Measurements from ENCODE around the gene PTPRZ1. TPM values are rescaled to one million over a fixed set of nuclear protein-coding genes. Genes with fewer than 3 reads are reported as not detected.

Gene PTPRZ1
- total RNA-seq, 1 experiment from 2014 or later, result 74.2 TPM

- Mint-ChIP-seq H3K27me3 (ENCODE audit: low read depth) (no peaks in the 10 kb centered on the region), H3K4me3 (no peak overlapping the region), H3K36me3 (ENCODE audit: insufficient read depth in 1 of 3, low read depth in 3 of 3) (0 out of 7 replicates have a peak, but pooled peaks cover 0 to 2% (median 0%) of the 10 kb centered on the region in 3 experiments), H3K27ac (peak overlapping the region in 2 of 3 experiments; percentile 58 to 80; a peak in 5 of 7 replicates), H3K4me1 (peaks cover 42 to 50% of the 10 kb centered on the region in 2 experiments), H3K9me3 (no peaks in the 10 kb centered on the region; a peak in 1 of 5 replicates)
- Histone ChIP-seq H3K56ac (ENCODE audit: insufficient read length, low read depth, low read length) (no peak overlapping the region), H2AK5ac (ENCODE audit: insufficient read length, low read length) (no peak overlapping the region), H4K8ac (replicated peaks; ENCODE audit: insufficient read length, low read depth, low read length) (no peak overlapping the region), H3K27ac (ENCODE audit: insufficient read length, low read depth, low read length) (peak overlapping the region; percentile 6), H2AFZ (ENCODE audit: low read length) (no peak overlapping the region), H3K18ac (ENCODE audit: insufficient read length, low read depth, low read length) (no peak overlapping the region), H3K79me1 (ENCODE audit: insufficient read depth, low read depth, low read length, poor library complexity, severe bottlenecking) (no peaks in the 10 kb centered on the region), H3K9me3 (ENCODE audit: control insufficient read depth, low read depth, low read length) (no peaks in the 10 kb centered on the region), H3T11ph (ENCODE audit: low read length) (no peak overlapping the region), H3K23me2 (ENCODE audit: insufficient read length, low read depth, low read length, poor library complexity, severe bottlenecking) (no peaks in the 10 kb centered on the region), H2BK120ac (ENCODE audit: low read depth, low read length, poor library complexity, severe bottlenecking) (no peak overlapping the region), H3K4ac (ENCODE audit: low read depth, low read length) (no peak overlapping the region), H3K4me2 (ENCODE audit: insufficient read depth, insufficient read length, low read length) (no peak overlapping the region), H4K20me1 (ENCODE audit: control insufficient read depth, insufficient read depth, insufficient read length) (no peaks in the 10 kb centered on the region), H3K9ac (ENCODE audit: extremely low read depth, insufficient read length, low read length) (no peak overlapping the region), H2BK20ac (ENCODE audit: low read depth, low read length, poor library complexity, severe bottlenecking) (no peak overlapping the region), H3K27me3 (ENCODE audit: insufficient read depth, low read length) (no peaks in the 10 kb centered on the region), H4K5ac (ENCODE audit: insufficient read length, low read depth, low read length) (no peak overlapping the region), H3K4me1 (ENCODE audit: insufficient read depth, low read length) (peaks cover 5% of the 10 kb centered on the region; the same call in 1 of the 2 replicates), H3K23ac (ENCODE audit: insufficient read length, low read depth, low read length) (no peak overlapping the region), H2BK5ac (ENCODE audit: insufficient read length, low read length) (no peak overlapping the region), H4K91ac (ENCODE audit: insufficient read length, low read depth, low read length) (no peak overlapping the region), H3K79me2 (ENCODE audit: insufficient read depth, low read length) (peaks cover 3% of the 10 kb centered on the region; the same call in 1 of the 2 replicates), H2BK12ac (ENCODE audit: insufficient read length, low read depth, low read length) (no peak overlapping the region), H3K14ac (ENCODE audit: insufficient read depth, low read length) (no peak overlapping the region), H2BK15ac (ENCODE audit: low read depth, low read length) (no peak overlapping the region)
- no CpG with 5 or more reads among the region's 6 CpGs for WGBS (ENCODE audit: extremely low coverage, insufficient read length, low lambda C conversion rate)
- TF ChIP-seq CTCF (conservative IDR thresholded peaks at IDR 0.05), result no peak
- no peak for DNase-seq
These were observed 41.8 kb downstream of the PTPRZ1 start for GRCh38 chr7:121914676-121915279.
